ENCODE results near the gene ARIH2.

ARIH2 gene

GRCh38 chr3:48929358-48930035, 10.9 kb downstream of the ARIH2 start:
- no peak for DNase-seq

- no peak for DNase-seq
Observed at GRCh38 chr3:48930590-48930989, 11.9 kb downstream of the ARIH2 start.

GRCh38 chr3:48931944-48932580, 13.4 kb downstream of the ARIH2 start:
- no peak for DNase-seq

GRCh38 chr3:48934333-48934991, 15.8 kb downstream of the ARIH2 start:
- no peak for DNase-seq

- DNase-seq = no peak
Observed at GRCh38 chr3:48935530-48935929, 16.9 kb downstream of the ARIH2 start.

- no peak for DNase-seq
Observed at GRCh38 chr3:48938156-48938555, 19.5 kb downstream of the ARIH2 start.

GRCh38 chr3:48938689-48939088, 20.0 kb downstream of the ARIH2 start:
- DNase-seq = no peak

- no peak for DNase-seq
Observed at GRCh38 chr3:48945432-48945831, 26.8 kb downstream of the ARIH2 start.

GRCh38 chr3:48945891-48946549, 27.4 kb downstream of the ARIH2 start:
- DNase-seq = no peak

GRCh38 chr3:48949376-48949717, 30.7 kb downstream of the ARIH2 start:
- DNase-seq = no peak

- no peak for DNase-seq
Observed at GRCh38 chr3:48950051-48950450, 31.4 kb downstream of the ARIH2 start.

- no peak for DNase-seq
Observed at GRCh38 chr3:48951764-48952163, 33.1 kb downstream of the ARIH2 start.

- DNase-seq = no peak
Observed at GRCh38 chr3:48952510-48953118, 34.0 kb downstream of the ARIH2 start.

- no peak for DNase-seq
Observed at GRCh38 chr3:48957006-48957705, 38.5 kb downstream of the ARIH2 start.

- DNase-seq = no peak
Observed at GRCh38 chr3:48960841-48961413, 42.3 kb downstream of the ARIH2 start.

GRCh38 chr3:48962340-48962739, 43.7 kb downstream of the ARIH2 start:
- DNase-seq = no peak

- no peak for DNase-seq
Observed at GRCh38 chr3:48962939-48963338, 44.3 kb downstream of the ARIH2 start.

GRCh38 chr3:48963591-48963990, 44.9 kb downstream of the ARIH2 start:
- no peak for DNase-seq

GRCh38 chr3:48966367-48966766, 47.7 kb downstream of the ARIH2 start:
- DNase-seq = peak; percentile 3

- DNase-seq = no peak
Observed at GRCh38 chr3:48966876-48967361, 48.3 kb downstream of the ARIH2 start.

- DNase-seq = no peak
Observed at GRCh38 chr3:48970586-48970985, 51.9 kb downstream of the ARIH2 start.
